ENCODE measurements around the gene UAP1L1.

DNA sequence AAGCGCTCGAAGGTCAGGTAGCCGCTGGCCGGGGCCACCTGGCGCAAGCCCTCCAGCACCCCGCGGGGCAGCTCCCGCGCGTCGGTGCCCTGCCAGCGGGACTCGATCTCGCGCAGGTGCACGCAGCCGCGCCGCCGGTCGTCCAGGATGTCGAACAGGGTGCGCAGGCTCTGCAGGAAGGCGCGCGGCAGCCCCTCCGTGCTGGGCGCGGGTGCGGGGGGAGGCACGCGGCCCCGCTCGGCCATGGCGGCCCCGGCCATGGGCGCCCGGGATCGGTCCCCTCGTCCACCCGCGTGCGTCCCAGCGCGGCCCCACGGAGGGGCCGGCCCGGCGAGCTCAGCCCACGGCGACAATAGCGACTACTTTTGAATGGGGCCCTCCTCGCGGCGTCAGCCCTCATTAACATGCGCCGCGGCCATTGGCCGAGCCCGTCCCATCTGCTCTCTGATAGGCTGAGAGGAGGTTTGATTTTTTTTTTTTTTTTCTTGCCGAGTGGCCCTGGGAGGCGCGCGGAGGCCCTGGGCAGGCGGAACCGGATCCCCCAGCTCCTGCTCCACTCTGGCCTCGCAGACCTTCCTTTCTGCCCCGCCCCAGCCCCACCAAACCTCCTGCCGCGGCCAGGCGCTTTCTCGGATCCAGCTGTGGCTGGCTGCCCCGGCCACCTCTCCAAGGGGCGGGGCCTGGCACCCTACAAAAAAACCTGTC lies 7.0 kb upstream of the UAP1L1 start, which contains the start of gene SAPCD2:
- TF ChIP-seq, protein P1, sequence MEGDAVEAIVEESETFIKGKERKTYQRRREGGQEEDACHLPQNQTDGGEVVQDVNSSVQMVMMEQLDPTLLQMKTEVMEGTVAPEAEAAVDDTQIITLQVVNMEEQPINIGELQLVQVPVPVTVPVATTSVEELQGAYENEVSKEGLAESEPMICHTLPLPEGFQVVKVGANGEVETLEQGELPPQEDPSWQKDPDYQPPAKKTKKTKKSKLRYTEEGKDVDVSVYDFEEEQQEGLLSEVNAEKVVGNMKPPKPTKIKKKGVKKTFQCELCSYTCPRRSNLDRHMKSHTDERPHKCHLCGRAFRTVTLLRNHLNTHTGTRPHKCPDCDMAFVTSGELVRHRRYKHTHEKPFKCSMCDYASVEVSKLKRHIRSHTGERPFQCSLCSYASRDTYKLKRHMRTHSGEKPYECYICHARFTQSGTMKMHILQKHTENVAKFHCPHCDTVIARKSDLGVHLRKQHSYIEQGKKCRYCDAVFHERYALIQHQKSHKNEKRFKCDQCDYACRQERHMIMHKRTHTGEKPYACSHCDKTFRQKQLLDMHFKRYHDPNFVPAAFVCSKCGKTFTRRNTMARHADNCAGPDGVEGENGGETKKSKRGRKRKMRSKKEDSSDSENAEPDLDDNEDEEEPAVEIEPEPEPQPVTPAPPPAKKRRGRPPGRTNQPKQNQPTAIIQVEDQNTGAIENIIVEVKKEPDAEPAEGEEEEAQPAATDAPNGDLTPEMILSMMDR (IDR thresholded peaks at IDR 0.05): no peak
- TF ChIP-seq POLR2A (IDR thresholded peaks at IDR 0.05) (peak in 1 of 2 donors; percentile 27), EP300 (IDR thresholded peaks at IDR 0.05) (peak in 1 of 2 donors; percentile 12)

All from tibial nerve (tissue), 4 donors.